Brain microvascular endothelial cell (primary cell): Measurements from ENCODE around the gene SLC22A15.
"Not testable (repeated sequence)": the region's sequence is repeated elsewhere in the genome, so short reads cannot be mapped to it uniquely, and the experiment has no call there.

Experiments
- DNase-seq: peaks from one replicate; pipeline ENCODE4 v3.0.0-alpha.2; 2020
- H3K27ac ChIP-seq: fragments of 250-450 bp; sonication (Bioruptor Pico); 2 replicates; pipeline ENCODE4 v1.5.1; 2020; ENCODE audit warnings: mild to moderate bottlenecking, moderate library complexity
- H3K27me3 ChIP-seq: fragments of 250-450 bp; sonication (Bioruptor Pico); replicated peaks from 2 replicates; pipeline ENCODE4 v1.5.1; 2020; ENCODE audit warnings: mild to moderate bottlenecking
- H3K36me3 ChIP-seq: fragments of 250-450 bp; sonication (Bioruptor Pico); replicated peaks from 2 replicates; pipeline ENCODE4 v1.5.1; 2020; ENCODE audit warnings: mild to moderate bottlenecking
- H3K4me3 ChIP-seq: 2 replicates; pipeline ENCODE4 v1.5.1; 2011; ENCODE audit warnings: low read depth, mild to moderate bottlenecking, control low read depth, low read length, moderate library complexity
- CTCF ChIP-seq: IDR thresholded peaks from 2 replicates; pipeline ENCODE4 v1.5.1; 2011; ENCODE audit warnings: low read depth, mild to moderate bottlenecking, moderate library complexity, low read length, control low read depth, inconsistent platforms; ENCODE audit errors: missing control alignments
- in situ Hi-C: cut with HindIII; loops from 2 replicates; pipeline ENCODE4 v1.10.0; 2017; ENCODE audit warnings: low sequenced_read_pairs, low pct_ligation_motif_present

SLC22A15 gene

GRCh38 chr1:115955228-115955627 lies 21.1 kb upstream of the SLC22A15 start:
- H3K27ac ChIP-seq, result no peak overlapping the region
- in situ Hi-C loops, result no loop called here
- DNase-seq, result no peak
- H3K4me3 ChIP-seq, result no peak overlapping the region
- H3K27me3 ChIP-seq, result no peaks in the 10 kb centered on the region
- no peak for TF ChIP-seq CTCF
- no peaks in the 10 kb centered on the region for H3K36me3 ChIP-seq

DNA sequence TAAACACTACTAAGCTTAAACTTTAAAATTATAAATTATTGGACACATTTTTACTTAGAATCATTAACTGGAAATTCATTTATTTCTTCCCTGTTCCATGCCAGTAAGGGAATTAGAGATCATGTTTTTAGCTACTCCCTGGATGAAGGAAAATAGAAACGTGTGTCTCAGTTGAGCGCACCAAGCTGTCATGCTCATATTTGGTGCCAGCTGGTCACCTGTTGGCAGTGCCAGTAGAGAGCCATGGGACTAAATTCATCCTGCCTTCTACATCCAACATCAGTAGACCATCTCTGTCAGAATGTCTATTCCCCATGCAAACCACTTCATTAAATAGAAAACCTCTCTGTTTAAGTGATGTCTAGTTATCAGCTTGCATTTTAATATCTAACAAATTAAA lies 17.4 kb upstream of the SLC22A15 start:
- H3K27ac ChIP-seq, result no peak overlapping the region
- H3K27me3 ChIP-seq, result no peaks in the 10 kb centered on the region
- DNase-seq, result no peak
- H3K36me3 ChIP-seq, result no peaks in the 10 kb centered on the region
- no peak for TF ChIP-seq CTCF
- in situ Hi-C loops, result no loop called here
- H3K4me3 ChIP-seq, result no peak overlapping the region

DNA sequence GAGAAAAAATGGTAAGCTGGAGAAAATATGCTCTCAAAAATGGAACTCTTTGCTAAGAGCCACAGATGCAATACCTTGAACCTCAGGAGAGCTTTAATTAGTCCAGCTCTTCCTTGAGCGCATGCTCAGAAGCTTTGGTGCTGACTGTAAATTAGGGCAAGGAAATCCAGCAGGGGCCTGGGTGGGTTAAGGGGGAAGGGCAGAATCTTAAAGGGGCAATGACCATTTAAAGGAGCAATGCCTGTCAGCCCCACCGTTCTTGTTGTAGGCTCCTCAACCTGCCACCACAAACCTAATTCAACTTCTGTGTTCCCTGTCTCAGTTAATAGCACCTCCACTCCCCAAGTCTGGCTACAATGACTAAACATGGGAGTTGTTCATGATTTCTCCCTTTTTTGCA lies 6.8 kb upstream of the SLC22A15 start:
- no peaks in the 10 kb centered on the region for H3K36me3 ChIP-seq
- H3K4me3 ChIP-seq, result no peak overlapping the region
- H3K27me3 ChIP-seq, result no peaks in the 10 kb centered on the region
- in situ Hi-C loops, result no loop called here
- DNase-seq, result no peak
- TF ChIP-seq CTCF, result no peak
- no peak overlapping the region for H3K27ac ChIP-seq

- H3K27me3 ChIP-seq, H3K4me3 ChIP-seq, DNase-seq, H3K36me3 ChIP-seq, H3K27ac ChIP-seq, in situ Hi-C loops: not testable (repeated sequence)
Observed at GRCh38 chr1:115971778-115972177, 4.5 kb upstream of the SLC22A15 start.

- Histone ChIP-seq H3K36me3 (no peaks in the 10 kb centered on the region), H3K27me3 (peaks cover 12% of the 10 kb centered on the region), H3K4me3 (no peak overlapping the region), H3K27ac (no peak overlapping the region)
- in situ Hi-C loops, result no loop called here
- TF ChIP-seq CTCF, result no peak
- no peak for DNase-seq
Observed at GRCh38 chr1:115973154-115973553, 3.2 kb upstream of the SLC22A15 start.

- Histone ChIP-seq H3K27ac (no peak overlapping the region), H3K36me3 (no peaks in the 10 kb centered on the region), H3K27me3 (peaks cover 18% of the 10 kb centered on the region), H3K4me3 (peak overlapping the region; percentile 62)
- in situ Hi-C loops, result no loop called here
- no peak for TF ChIP-seq CTCF
- no peak for DNase-seq
Observed at GRCh38 chr1:115975569-115976061, 698 bp upstream of the SLC22A15 start.
